Activated T-cell treated with anti-CD3 and anti-CD28 coated beads for 48 hours (primary cell): ENCODE measurements around the gene DHX30.
"Not testable (repeated sequence)": the region's sequence is repeated elsewhere in the genome, so short reads cannot be mapped to it uniquely, and the experiment has no call there.

Experiments
- DNase-seq: peaks from one replicate; pipeline ENCODE4 v3.0.0-alpha.2; 2020; ENCODE audit warnings: low read depth

Gene DHX30

GRCh38 chr3:47802734-47803479, at the start of gene DHX30:
DHX30 (plus strand) TSS chr3:47803138; CDS start chr3:47810684, 7,546 bp downstream.
- peak; percentile 86 for DNase-seq

- no peak for DNase-seq
Observed at GRCh38 chr3:47758261-47759025, 44.5 kb upstream of the DHX30 start.

GRCh38 chr3:47760207-47760606, 42.7 kb upstream of the DHX30 start:
- DNase-seq: not testable (repeated sequence)

GRCh38 chr3:47761046-47761445, 41.9 kb upstream of the DHX30 start:
- DNase-seq: no peak

- no peak for DNase-seq
Observed at GRCh38 chr3:47762233-47762632, 40.7 kb upstream of the DHX30 start.

- DNase-seq: no peak
Observed at GRCh38 chr3:47766186-47766585, 36.8 kb upstream of the DHX30 start.

- no peak for DNase-seq
Observed at GRCh38 chr3:47772047-47772446, 30.9 kb upstream of the DHX30 start.

- DNase-seq: no peak
Observed at GRCh38 chr3:47772788-47773187, 30.1 kb upstream of the DHX30 start.

- DNase-seq: no peak
Observed at GRCh38 chr3:47778746-47779145, 24.2 kb upstream of the DHX30 start.

- peak; percentile 63 for DNase-seq
Observed at GRCh38 chr3:47780741-47781684, 21.9 kb upstream of the DHX30 start.

- peak; percentile 99 for DNase-seq
Observed at GRCh38 chr3:47781685-47782445, 21.1 kb upstream of the DHX30 start, which contains the start of gene SMARCC1. SMARCC1 (minus strand) TSS chr3:47781893; CDS start chr3:47781797, 96 bp downstream.

GRCh38 chr3:47782446-47783308, 20.3 kb upstream of the DHX30 start:
- no peak for DNase-seq

- DNase-seq: no peak
Observed at GRCh38 chr3:47783673-47784072, 19.3 kb upstream of the DHX30 start.

GRCh38 chr3:47791193-47791855, 11.6 kb upstream of the DHX30 start:
- no peak for DNase-seq

GRCh38 chr3:47792699-47793098, 10.2 kb upstream of the DHX30 start:
- no peak for DNase-seq

GRCh38 chr3:47794544-47794943, 8.4 kb upstream of the DHX30 start:
- DNase-seq: no peak

GRCh38 chr3:47799733-47800132, 3.2 kb upstream of the DHX30 start:
- no peak for DNase-seq

GRCh38 chr3:47803480-47804025, 615 bp downstream of the DHX30 start:
- no peak for DNase-seq

- no peak for DNase-seq
Observed at GRCh38 chr3:47804577-47804976, 1.6 kb downstream of the DHX30 start.
